Thyroid gland (tissue), 4 donors: Measurements from ENCODE around the gene CNTFR.

ENCODE experiments used
- CTCF ChIP-seq, 6 experiments: fragments of 200-600 bp in 3 of 6; fragments of 450-650 bp in 3 of 6; sonication (generic) in 3 of 6; IDR thresholded peaks; one replicate each; pipeline ENCODE4 v1.5.1; 2016 to 2019; ENCODE audit warnings: antibody characterized with exemption in 6 of 6, mild to moderate bottlenecking in 2 of 6, inconsistent platforms in 1 of 6, moderate library complexity in 1 of 6
- POLR2A ChIP-seq, 2 donors: fragments of 450-650 bp; IDR thresholded peaks; one replicate each; pipeline ENCODE4 v1.6.1; 2017; ENCODE audit warnings: antibody characterized with exemption in 2 of 2, mild to moderate bottlenecking in 2 of 2, moderate library complexity in 1 of 2

GRCh38 chr9:34547960-34548611 lies 41.4 kb downstream of the CNTFR start:
- TF ChIP-seq CTCF (IDR thresholded peaks at IDR 0.05) (peak; percentile 37 to 83 (median 58)), POLR2A (IDR thresholded peaks at IDR 0.05) (no peak)
